Transverse colon (tissue), 4 donors: ENCODE measurements around the gene TCP11L1. TPM values are rescaled to one million over a fixed set of nuclear protein-coding genes. Genes with fewer than 3 reads are reported as not detected.
"Not testable (repeated sequence)": the region's sequence is repeated elsewhere in the genome, so short reads cannot be mapped to it uniquely, and the experiment has no call there.

ENCODE experiments used
- DNase-seq: peaks from one replicate; pipeline ENCODE4 v3.0.0-alpha.2; 2019
- H3K27ac ChIP-seq, 4 donors: fragments of 200-600 bp; sonication (generic); 2 replicates each; pipeline ENCODE4 v1.5.1; 2016 to 2018; ENCODE audit warnings: inconsistent platforms in 4 of 4
- H3K27me3 ChIP-seq: fragments of 200-600 bp; sonication (generic); 2 replicates; pipeline ENCODE4 v1.5.1; 2017; ENCODE audit warnings: inconsistent platforms
- H3K36me3 ChIP-seq, 4 donors: fragments of 200-600 bp; sonication (generic); 2 replicates each; pipeline ENCODE4 v1.5.1; 2017 to 2019; ENCODE audit warnings: inconsistent platforms in 4 of 4
- H3K4me1 ChIP-seq, 4 donors: fragments of 200-600 bp; sonication (generic); 2 replicates each; pipeline ENCODE4 v1.5.1; 2017 to 2020; ENCODE audit warnings: inconsistent platforms in 4 of 4
- H3K4me3 ChIP-seq, 4 donors: fragments of 200-600 bp; sonication (generic); 1 replicate in 1 of 4; 2 replicates in 3 of 4; pipeline versions ENCODE4 v1.5.1 to v1.6.1; 2017 to 2019; ENCODE audit warnings: inconsistent platforms in 4 of 4
- H3K9me3 ChIP-seq, 2 donors: fragments of 200-600 bp; sonication (generic); 2 replicates each; pipeline ENCODE4 v1.5.1; 2017 to 2019; ENCODE audit warnings: inconsistent platforms in 2 of 2
- EP300 ChIP-seq: sonication (generic); formaldehyde crosslinking; IDR thresholded peaks from one replicate; pipeline ENCODE4 v1.6.1; 2017; ENCODE audit warnings: antibody characterized with exemption, low read depth
- POLR2A ChIP-seq: fragments of 450-650 bp; IDR thresholded peaks from one replicate; pipeline ENCODE4 v1.6.1; 2016; ENCODE audit warnings: antibody characterized with exemption, mild to moderate bottlenecking, moderate library complexity
- POLR2AphosphoS5 ChIP-seq, 3 donors: sonication (generic); formaldehyde crosslinking; IDR thresholded peaks; one replicate each; pipeline ENCODE4 v1.6.1; 2016; ENCODE audit warnings: antibody characterized with exemption in 3 of 3
- WGBS, 2 donors: methylation state at CpG; one replicate each; pipeline ENCODE4 v1.1.5; 2018; ENCODE audit warnings: low coverage in 1 of 2; 5-methylcytosine and 5-hydroxymethylcytosine counted together
- in situ Hi-C, 4 donors: fragments of 200-750 bp; cut with MboI; loops; one replicate each; pipeline versions ENCODE4 v1.15.0 to v1.15.1; 2017; ENCODE audit warnings: low sequenced_read_pairs in 3 of 4, low pct_ligation_motif_present in 1 of 4, low pct_unique_long_range_greater_than_20kb in 1 of 4
- intact Hi-C: fragments of 100-400 bp; cut with DNase I; formaldehyde crosslinking; loops from one replicate; pipeline ENCODE4 v1.15.1; 2023; ENCODE audit warnings: low total_unique reads
- total RNA-seq, 4 donors: library from RNA; depleted of rRNA; stranded (reverse); fragments of >200 nt; gene quantifications; one replicate each; pipeline ENCODE4 v1.1.0, GENCODE V29; 2016
- TF ChIP-seq, protein P1 (sequence below), 5 experiments: fragments of 200-600 bp in 3 of 5; fragments of 450-650 bp in 2 of 5; sonication (generic) in 3 of 5; IDR thresholded peaks; 1 replicate in 2 of 5; 2 replicates in 3 of 5; pipeline ENCODE4 v1.5.1; 2016 to 2017; ENCODE audit warnings: antibody characterized with exemption in 5 of 5, inconsistent platforms in 3 of 5, mild to moderate bottlenecking in 2 of 5, moderate library complexity in 1 of 5

TCP11L1 gene
- total RNA-seq, 4 donors from 2014 or later: 24.3 to 90.2 (median 66.1) TPM

DNA sequence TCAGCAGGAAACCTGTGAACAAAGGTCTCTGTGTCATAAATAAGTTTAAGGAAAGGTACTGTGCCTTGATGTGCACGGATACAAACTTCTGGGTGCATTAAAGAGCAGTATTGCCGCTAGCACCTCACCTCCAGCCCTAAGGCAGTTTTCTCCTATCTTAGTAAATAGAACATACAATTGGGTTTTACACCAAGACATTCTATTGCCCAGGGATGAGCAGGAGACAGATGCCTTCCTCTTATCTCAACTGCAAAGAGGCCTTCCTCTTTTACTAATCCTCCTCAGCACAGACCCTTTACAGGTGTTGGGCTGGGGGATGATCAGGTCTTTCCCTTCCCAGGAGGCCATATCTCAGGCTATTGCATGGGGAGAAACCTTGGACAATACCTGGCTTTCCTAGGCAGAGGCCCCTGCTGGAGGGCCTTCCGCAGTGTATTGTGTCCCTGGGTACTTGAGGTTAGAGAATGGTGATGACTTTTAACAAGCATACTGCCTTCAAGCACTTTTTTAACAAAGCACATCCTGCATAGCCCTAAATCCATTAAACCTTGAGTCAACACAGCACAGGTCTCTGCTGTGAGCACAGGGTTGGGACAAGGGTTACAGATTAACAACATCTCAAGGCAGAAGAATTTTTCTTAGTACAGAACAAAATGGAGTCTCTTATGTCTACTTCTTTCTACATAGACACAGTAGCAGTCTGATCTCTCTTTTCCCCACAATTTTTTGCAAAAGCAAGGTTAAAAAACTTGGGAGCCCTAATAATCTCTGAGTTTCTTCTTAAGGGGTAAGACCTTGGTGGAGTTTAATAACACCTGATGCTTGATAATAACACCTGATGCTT, 10.4 kb downstream of the TCP11L1 start:
- H3K9me3 ChIP-seq, H3K4me3 ChIP-seq, in situ Hi-C loops, intact Hi-C loops, H3K27me3 ChIP-seq, H3K36me3 ChIP-seq: not testable (repeated sequence)
- DNase-seq: peak; percentile 28
- peak in 1 of 3 donors; percentile 30 for TF ChIP-seq POLR2AphosphoS5 (IDR thresholded peaks at IDR 0.05)
- 60 to 73% methylated on average over 2 to 3 of the region's 3 CpGs for WGBS, 2 donors
- Histone ChIP-seq H3K27ac (peak overlapping the region; percentile 66 to 69 (median 66)), H3K4me1 (peaks cover 0 to 59% (median 10%) of the 10 kb centered on the region in 4 donors)

DNA sequence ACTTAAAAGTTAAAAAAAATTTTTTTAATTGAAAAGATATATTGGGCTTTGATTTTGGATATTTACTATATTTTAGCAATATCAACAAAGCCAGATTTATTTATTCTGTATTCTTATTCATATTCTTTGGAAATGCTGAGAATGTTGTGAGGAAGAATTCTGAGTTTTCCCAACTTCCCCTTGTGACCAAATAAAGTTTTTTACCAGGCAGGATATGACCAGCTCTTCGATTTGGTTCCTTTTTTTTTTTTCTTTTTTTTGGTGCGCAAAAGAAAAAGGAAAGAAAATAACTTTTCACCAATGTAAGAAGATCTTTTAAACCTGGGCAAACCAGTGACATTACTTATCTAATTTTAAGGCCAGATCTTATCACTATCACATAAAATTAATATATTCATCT, 12.9 kb downstream of the TCP11L1 start:
- intact Hi-C loops: no loop called here
- Histone ChIP-seq H3K36me3 (peaks cover 0 to 8% (median 0%) of the 10 kb centered on the region in 4 donors), H3K9me3 (no peaks in the 10 kb centered on the region), H3K4me3 (no peak overlapping the region), H3K27ac (peak overlapping the region in 1 of 4 donors; percentile 29), H3K4me1 (peaks cover 0 to 35% (median 10%) of the 10 kb centered on the region in 4 donors), H3K27me3 (no peaks in the 10 kb centered on the region)
- WGBS, 2 donors: 77 to 79% methylated on average over 2 of the region's 2 CpGs
- in situ Hi-C loops: no loop called here
- no peak for DNase-seq
- TF ChIP-seq EP300: no peak
- TF ChIP-seq, protein P1, sequence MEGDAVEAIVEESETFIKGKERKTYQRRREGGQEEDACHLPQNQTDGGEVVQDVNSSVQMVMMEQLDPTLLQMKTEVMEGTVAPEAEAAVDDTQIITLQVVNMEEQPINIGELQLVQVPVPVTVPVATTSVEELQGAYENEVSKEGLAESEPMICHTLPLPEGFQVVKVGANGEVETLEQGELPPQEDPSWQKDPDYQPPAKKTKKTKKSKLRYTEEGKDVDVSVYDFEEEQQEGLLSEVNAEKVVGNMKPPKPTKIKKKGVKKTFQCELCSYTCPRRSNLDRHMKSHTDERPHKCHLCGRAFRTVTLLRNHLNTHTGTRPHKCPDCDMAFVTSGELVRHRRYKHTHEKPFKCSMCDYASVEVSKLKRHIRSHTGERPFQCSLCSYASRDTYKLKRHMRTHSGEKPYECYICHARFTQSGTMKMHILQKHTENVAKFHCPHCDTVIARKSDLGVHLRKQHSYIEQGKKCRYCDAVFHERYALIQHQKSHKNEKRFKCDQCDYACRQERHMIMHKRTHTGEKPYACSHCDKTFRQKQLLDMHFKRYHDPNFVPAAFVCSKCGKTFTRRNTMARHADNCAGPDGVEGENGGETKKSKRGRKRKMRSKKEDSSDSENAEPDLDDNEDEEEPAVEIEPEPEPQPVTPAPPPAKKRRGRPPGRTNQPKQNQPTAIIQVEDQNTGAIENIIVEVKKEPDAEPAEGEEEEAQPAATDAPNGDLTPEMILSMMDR (IDR thresholded peaks at IDR 0.05): no peak
- TF ChIP-seq POLR2AphosphoS5 (IDR thresholded peaks at IDR 0.05): no peak
- no peak for TF ChIP-seq POLR2A

GRCh38 chr11:33055375-33055774, 16.0 kb downstream of the TCP11L1 start:
- H3K9me3 ChIP-seq: no peaks in the 10 kb centered on the region
- H3K27ac ChIP-seq: no peak overlapping the region
- DNase-seq: no peak
- no peaks in the 10 kb centered on the region for H3K27me3 ChIP-seq
- TF ChIP-seq, protein P1 (IDR thresholded peaks at IDR 0.05): no peak
- peaks cover under 1 to 8% (median 3%) of the 10 kb centered on the region in 4 donors for H3K4me1 ChIP-seq
- H3K36me3 ChIP-seq: peaks cover 0 to 20% (median 6%) of the 10 kb centered on the region in 4 donors
- no peak overlapping the region for H3K4me3 ChIP-seq
- in situ Hi-C loops: no loop called here
- intact Hi-C loops: no loop called here

- Histone ChIP-seq H3K27ac (no peak overlapping the region), H3K36me3 (peaks cover 0 to 20% (median 6%) of the 10 kb centered on the region in 4 donors), H3K4me1 (peaks cover 9 to 22% (median 19%) of the 10 kb centered on the region in 4 donors), H3K9me3 (no peaks in the 10 kb centered on the region), H3K4me3 (no peak overlapping the region), H3K27me3 (no peaks in the 10 kb centered on the region)
- WGBS, 2 donors: 91 to 92% methylated on average over 1 of the region's 1 CpG
- no peak for DNase-seq
- intact Hi-C loops: no loop called here
- in situ Hi-C loops: no loop called here
- TF ChIP-seq EP300: no peak
These were observed 17.9 kb downstream of the TCP11L1 start for GRCh38 chr11:33057284-33057683.

- Histone ChIP-seq H3K4me3 (no peak overlapping the region), H3K27ac (peak overlapping the region; percentile 75 to 89 (median 84)), H3K4me1 (peaks cover 22 to 44% (median 26%) of the 10 kb centered on the region in 4 donors), H3K36me3 (peaks cover 0 to 18% (median 6%) of the 10 kb centered on the region in 4 donors), H3K9me3 (no peaks in the 10 kb centered on the region), H3K27me3 (no peaks in the 10 kb centered on the region)
- no peak for TF ChIP-seq EP300
- intact Hi-C loops (no loop called here), in situ Hi-C loops (loop anchor here in 3 of 4 donors (5.0 to 10.0 kb wide), 2 partner anchors 95 to 102 kb away; no protein-coding TSS in a partner anchor)
- WGBS, 2 donors: 64 to 75% methylated on average over 5 of the region's 5 CpGs
- no peak for DNase-seq
These were observed 20.1 kb downstream of the TCP11L1 start for GRCh38 chr11:33059331-33060007.
